GM20000 (cell line): ENCODE data around the gene PER2.

Experiments used
- DNase-seq: peaks from one replicate; pipeline ENCODE4 v3.0.0; 2012; ENCODE audit warnings: low spot score
- TF ChIP-seq, protein P1 (sequence below): IDR thresholded peaks from 2 replicates; pipeline ENCODE4 v1.5.1; 2012; ENCODE audit warnings: mild to moderate bottlenecking, control low read depth; ENCODE audit errors: extremely low read depth, missing control alignments

The PER2 gene

DNA sequence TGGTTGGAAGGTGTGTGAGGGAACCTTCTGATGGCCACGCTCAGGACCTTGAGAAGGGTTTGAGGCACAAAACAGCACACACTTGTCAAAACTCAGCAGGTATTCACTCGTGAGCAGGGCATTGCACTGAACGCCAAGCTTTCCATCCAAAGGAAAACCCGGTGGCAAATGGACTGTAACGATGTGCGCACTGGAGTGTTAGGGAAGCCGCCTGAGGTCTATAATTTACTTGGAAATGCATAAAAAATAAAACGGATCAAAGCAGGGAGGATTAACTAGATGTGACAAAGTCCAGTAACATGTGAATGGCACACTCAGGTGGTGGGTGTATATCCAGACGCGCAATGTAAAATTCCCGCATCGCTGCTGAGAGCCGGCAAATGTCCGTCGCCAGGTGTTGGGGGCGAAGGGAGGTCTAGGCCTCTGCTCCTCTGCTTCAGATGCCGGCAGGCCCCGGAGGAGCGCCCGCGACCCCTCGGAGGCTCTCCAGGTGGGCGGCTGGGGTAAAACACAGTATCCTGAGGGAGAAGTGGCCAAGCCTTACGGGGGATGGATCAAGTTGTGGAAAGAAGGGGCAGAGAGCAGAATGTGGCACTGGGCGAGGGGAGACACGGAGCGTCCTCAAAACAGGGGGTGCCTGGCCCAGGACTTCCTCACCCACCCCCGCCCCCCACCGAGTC is 63.9 kb downstream of the PER2 start:
- no peak for DNase-seq
- TF ChIP-seq, protein P1, sequence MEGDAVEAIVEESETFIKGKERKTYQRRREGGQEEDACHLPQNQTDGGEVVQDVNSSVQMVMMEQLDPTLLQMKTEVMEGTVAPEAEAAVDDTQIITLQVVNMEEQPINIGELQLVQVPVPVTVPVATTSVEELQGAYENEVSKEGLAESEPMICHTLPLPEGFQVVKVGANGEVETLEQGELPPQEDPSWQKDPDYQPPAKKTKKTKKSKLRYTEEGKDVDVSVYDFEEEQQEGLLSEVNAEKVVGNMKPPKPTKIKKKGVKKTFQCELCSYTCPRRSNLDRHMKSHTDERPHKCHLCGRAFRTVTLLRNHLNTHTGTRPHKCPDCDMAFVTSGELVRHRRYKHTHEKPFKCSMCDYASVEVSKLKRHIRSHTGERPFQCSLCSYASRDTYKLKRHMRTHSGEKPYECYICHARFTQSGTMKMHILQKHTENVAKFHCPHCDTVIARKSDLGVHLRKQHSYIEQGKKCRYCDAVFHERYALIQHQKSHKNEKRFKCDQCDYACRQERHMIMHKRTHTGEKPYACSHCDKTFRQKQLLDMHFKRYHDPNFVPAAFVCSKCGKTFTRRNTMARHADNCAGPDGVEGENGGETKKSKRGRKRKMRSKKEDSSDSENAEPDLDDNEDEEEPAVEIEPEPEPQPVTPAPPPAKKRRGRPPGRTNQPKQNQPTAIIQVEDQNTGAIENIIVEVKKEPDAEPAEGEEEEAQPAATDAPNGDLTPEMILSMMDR = no peak

DNA sequence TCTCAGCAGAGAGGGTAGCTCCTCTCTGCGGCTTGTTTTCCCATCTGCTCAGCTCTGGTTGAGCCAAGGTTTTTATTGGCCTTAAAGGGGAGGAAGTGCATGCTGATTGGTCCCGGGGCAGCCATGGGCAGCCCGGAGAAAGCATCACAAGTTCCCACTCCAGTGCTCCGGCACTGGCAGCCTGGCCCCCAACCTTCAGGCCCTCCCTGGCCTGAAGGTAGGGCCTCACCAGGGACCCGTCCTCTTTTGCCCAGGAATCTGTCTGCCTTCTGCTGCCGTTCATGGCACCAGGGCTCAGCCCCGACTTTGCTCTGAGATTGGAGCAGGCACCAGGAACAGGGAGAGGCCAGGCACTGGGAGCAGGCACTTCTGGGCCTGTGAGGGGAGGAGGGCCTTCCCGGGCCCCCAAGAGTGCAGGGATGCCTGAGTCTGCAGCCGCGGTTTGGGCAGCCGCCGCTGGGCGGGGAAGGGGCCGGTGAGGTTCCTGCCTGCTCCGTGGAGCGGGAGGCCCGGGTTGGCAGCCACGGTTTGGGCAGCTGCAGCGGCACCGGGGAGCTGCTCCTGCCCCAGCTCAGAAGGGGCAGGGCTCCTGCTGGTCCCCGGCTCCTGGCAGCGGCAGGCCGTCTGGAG is 67.4 kb downstream of the PER2 start:
- peak; percentile 68 for DNase-seq
- TF ChIP-seq, protein P1 = no peak

DNA sequence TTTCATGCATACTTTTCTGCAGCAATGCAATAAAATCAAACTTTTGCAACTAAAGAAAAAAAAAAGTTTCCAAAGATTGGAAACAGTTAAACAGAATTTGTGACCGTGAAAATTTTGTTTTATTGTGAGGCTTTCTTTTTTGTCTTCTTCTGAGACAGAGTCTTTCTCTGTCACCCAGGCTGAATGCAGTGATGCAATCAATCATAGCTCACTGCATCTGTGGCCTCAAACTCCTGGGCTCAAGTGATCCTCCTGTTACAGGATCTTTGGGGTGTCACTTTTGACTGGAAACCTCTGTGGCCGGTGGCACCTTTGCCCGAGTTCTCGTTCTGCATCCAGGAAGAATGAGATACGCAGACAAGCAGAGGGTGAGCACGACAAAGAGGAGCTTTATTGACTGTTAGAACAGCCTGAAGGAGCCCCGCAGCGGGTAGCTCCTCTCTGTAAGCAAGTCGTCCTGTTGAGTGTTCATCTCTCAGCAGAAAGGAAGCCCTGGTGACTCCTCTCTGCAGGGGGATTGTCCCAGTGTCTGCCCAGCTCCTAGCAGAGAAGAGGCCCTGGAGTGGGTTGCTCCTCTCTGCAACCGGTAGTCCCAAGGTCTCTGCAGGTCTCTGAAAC is 68.0 kb downstream of the PER2 start:
- TF ChIP-seq, protein P1 = no peak
- no peak for DNase-seq

DNA sequence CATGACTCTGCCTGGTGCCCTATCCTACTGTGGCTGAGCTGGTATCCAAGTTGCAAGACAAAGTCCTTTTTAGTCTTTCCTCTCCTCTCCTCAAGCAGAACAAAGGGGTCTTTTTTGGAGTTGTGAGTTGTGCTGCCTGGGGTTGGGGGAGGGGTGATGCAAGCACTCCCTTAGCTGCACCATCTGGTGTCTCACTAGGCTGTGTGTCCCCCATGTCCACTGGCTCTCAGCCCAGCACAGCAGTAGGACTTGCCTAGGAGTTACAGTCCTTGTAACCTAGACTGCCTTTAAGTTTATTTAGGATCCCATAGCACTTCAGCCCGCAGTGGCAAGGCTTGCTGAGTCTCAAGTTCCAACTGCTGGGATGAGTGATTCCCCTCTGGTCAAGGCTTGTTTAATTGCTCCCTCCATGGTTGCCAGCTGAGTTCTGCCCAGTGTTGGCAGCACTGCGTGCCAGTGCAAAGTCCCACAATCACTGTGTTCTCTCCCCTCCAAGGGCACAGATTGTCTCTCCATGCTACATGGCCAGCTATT is 71.7 kb downstream of the PER2 start:
- TF ChIP-seq, protein P1 = no peak
- no peak for DNase-seq

- TF ChIP-seq, protein P1 = no peak
- DNase-seq = no peak
Measured at GRCh38 chr2:238207006-238207405, 81.4 kb downstream of the PER2 start.

GRCh38 chr2:238203973-238204683 is 84.3 kb downstream of the PER2 start:
- peak; percentile 29 for DNase-seq
- TF ChIP-seq, protein P1 = no peak
